Liver (tissue), 9 donors: Measurements from ENCODE around the gene TERC. TPM values are rescaled to one million over a fixed set of nuclear protein-coding genes. Genes with fewer than 3 reads are reported as not detected.

Experiments
- DNase-seq: peaks from one replicate; pipeline ENCODE4 v3.0.0-alpha.2; 2017; ENCODE audit warnings: low spot score
- H3K27ac ChIP-seq, 2 donors: one replicate each; pipeline ENCODE4 v1.7.0; 2013; ENCODE audit warnings: inconsistent platforms in 2 of 2, low read length in 2 of 2, control low read depth in 1 of 2, low read depth in 1 of 2, mild to moderate bottlenecking in 1 of 2
- H3K27me3 ChIP-seq, 4 donors: one replicate each; pipeline versions ENCODE4 v1.6.1 to v1.7.0; 2013; ENCODE audit warnings: low read length in 3 of 4, inconsistent platforms in 1 of 4, mild to moderate bottlenecking in 1 of 4, moderate library complexity in 1 of 4; ENCODE audit not compliant: control insufficient read depth in 4 of 4, insufficient read depth in 4 of 4
- H3K36me3 ChIP-seq, 4 donors: one replicate each; pipeline versions ENCODE4 v1.6.1 to v1.7.0; 2013; ENCODE audit warnings: low read length in 3 of 4, mild to moderate bottlenecking in 3 of 4, low read depth in 1 of 4, moderate library complexity in 1 of 4; ENCODE audit not compliant: control insufficient read depth in 4 of 4, insufficient read depth in 3 of 4
- H3K4me1 ChIP-seq, 4 donors: one replicate each; pipeline versions ENCODE4 v1.6.1 to v1.7.0; 2013; ENCODE audit warnings: low read length in 3 of 4, mild to moderate bottlenecking in 3 of 4, moderate library complexity in 1 of 4; ENCODE audit not compliant: control insufficient read depth in 4 of 4, insufficient read depth in 4 of 4
- H3K4me3 ChIP-seq, 3 donors: one replicate each; pipeline versions ENCODE4 v1.6.1 to v1.7.0; 2013; ENCODE audit warnings: low read length in 3 of 3, control low read depth in 1 of 3, low read depth in 1 of 3, mild to moderate bottlenecking in 1 of 3
- H3K9ac ChIP-seq, 2 donors: one replicate each; pipeline ENCODE4 v1.7.0; 2013; ENCODE audit warnings: low read length in 2 of 2, mild to moderate bottlenecking in 2 of 2, moderate library complexity in 2 of 2, control low read depth in 1 of 2, low read depth in 1 of 2
- H3K9me3 ChIP-seq, 4 donors: one replicate each; pipeline versions ENCODE4 v1.6.1 to v1.7.0; 2013; ENCODE audit warnings: low read length in 3 of 4; ENCODE audit not compliant: control insufficient read depth in 4 of 4
- EGR1 ChIP-seq, 2 donors: IDR thresholded peaks; 2 replicates each; pipeline ENCODE4 v1.6.1; 2016 to 2018; ENCODE audit warnings: antibody characterized with exemption in 2 of 2, low read depth in 2 of 2
- FOXA1 ChIP-seq: IDR thresholded peaks from 2 replicates; pipeline ENCODE4 v1.6.1; 2016; ENCODE audit warnings: antibody characterized with exemption
- HNF4A ChIP-seq, 2 donors: conservative IDR thresholded peaks; 2 replicates each; pipeline ENCODE4 v1.6.1; 2016; ENCODE audit warnings: antibody characterized with exemption in 2 of 2, mild to moderate bottlenecking in 2 of 2
- HNF4G ChIP-seq: IDR thresholded peaks from 2 replicates; pipeline ENCODE4 v1.6.1; 2016; ENCODE audit warnings: antibody characterized with exemption
- RXRA ChIP-seq, 2 donors: IDR thresholded peaks; 2 replicates each; pipeline ENCODE4 v1.6.1; 2017 to 2018; ENCODE audit warnings: antibody characterized with exemption in 2 of 2, mild to moderate bottlenecking in 1 of 2
- TAF1 ChIP-seq: conservative IDR thresholded peaks from 2 replicates; pipeline ENCODE4 v1.6.1; 2016; ENCODE audit warnings: antibody characterized with exemption, mild to moderate bottlenecking
- YY1 ChIP-seq: IDR thresholded peaks from 2 replicates; pipeline ENCODE4 v1.6.1; 2016; ENCODE audit warnings: antibody characterized with exemption, mild to moderate bottlenecking
- ZBTB33 ChIP-seq: IDR thresholded peaks from 2 replicates; pipeline ENCODE4 v1.6.1; 2016; ENCODE audit warnings: antibody characterized with exemption
- WGBS: extraction: QIAGEN DNeasy Blood & Tissue Kit; methylation state at CpG from one replicate; pipeline ENCODE4 v1.1.7; 2013; 5-methylcytosine and 5-hydroxymethylcytosine counted together
- polyA plus RNA-seq, 2 donors: library from polyadenylated mRNA; stranded (reverse) in 1 of 2; unstranded in 1 of 2; fragments of 200-250 nt in 1 of 2; fragments of >200 nt in 1 of 2; fragmentation: Nextera tagmentation in 1 of 2; extraction: Ambion mirVana in 1 of 2; gene quantifications; one replicate each; pipeline versions ENCODE4 v1.2.1 to v1.2.3, GENCODE V29; 2013 to 2015
- total RNA-seq, 2 donors: library from RNA; depleted of rRNA; stranded (reverse); fragments of >200 nt; gene quantifications; one replicate each; pipeline ENCODE4 v1.2.3, GENCODE V29; 2014
- TF ChIP-seq, protein P1 (sequence below): fragments of 150-350 bp; IDR thresholded peaks from 2 replicates; pipeline ENCODE4 v1.5.1; 2017; ENCODE audit warnings: improper control_type of control experiment, low read depth, low read length; ENCODE audit not compliant: missing input control
- TF ChIP-seq, protein P2 (sequence below): IDR thresholded peaks from 2 replicates; pipeline ENCODE4 v1.6.1; 2016; ENCODE audit warnings: antibody characterized with exemption, mild to moderate bottlenecking
- TF ChIP-seq, protein P3 (sequence below): IDR thresholded peaks from 2 replicates; pipeline ENCODE4 v1.6.1; 2016; ENCODE audit warnings: antibody characterized with exemption
- TF ChIP-seq, protein P4 (sequence below): IDR thresholded peaks from 2 replicates; pipeline ENCODE4 v1.6.1; 2016; ENCODE audit warnings: antibody characterized with exemption
- donor health status: healthy.
- donor health status: healthy.
- donor health status: healthy.
- donor health status: healthy.
- donor health status: healthy.

The TERC gene
- total and polyA plus RNA-seq, 4 donors: 0.85 to 207 (median 55.1) TPM; not detected in 1

- 88% methylated on average over 4 of the region's 4 CpGs for WGBS
Observed at GRCh38 chr3:169760479-169760878, 4.4 kb downstream of the TERC start.

More at GRCh38 chr3:169760479-169760878, 4.4 kb downstream of the TERC start:
- H3K9me3 ChIP-seq: no peaks in the 10 kb centered on the region
- no peak overlapping the region for H3K4me3 ChIP-seq
- TF ChIP-seq YY1 (no peak), HNF4G (no peak), FOXA1 (no peak), TAF1 (no peak), RXRA (IDR thresholded peaks at IDR 0.05) (no peak), HNF4A (conservative IDR thresholded peaks at IDR 0.05) (no peak), EGR1 (IDR thresholded peaks at IDR 0.05; ENCODE audit: low read depth in 2 of 2) (no peak), ZBTB33 (no peak)
- TF ChIP-seq, protein P1, sequence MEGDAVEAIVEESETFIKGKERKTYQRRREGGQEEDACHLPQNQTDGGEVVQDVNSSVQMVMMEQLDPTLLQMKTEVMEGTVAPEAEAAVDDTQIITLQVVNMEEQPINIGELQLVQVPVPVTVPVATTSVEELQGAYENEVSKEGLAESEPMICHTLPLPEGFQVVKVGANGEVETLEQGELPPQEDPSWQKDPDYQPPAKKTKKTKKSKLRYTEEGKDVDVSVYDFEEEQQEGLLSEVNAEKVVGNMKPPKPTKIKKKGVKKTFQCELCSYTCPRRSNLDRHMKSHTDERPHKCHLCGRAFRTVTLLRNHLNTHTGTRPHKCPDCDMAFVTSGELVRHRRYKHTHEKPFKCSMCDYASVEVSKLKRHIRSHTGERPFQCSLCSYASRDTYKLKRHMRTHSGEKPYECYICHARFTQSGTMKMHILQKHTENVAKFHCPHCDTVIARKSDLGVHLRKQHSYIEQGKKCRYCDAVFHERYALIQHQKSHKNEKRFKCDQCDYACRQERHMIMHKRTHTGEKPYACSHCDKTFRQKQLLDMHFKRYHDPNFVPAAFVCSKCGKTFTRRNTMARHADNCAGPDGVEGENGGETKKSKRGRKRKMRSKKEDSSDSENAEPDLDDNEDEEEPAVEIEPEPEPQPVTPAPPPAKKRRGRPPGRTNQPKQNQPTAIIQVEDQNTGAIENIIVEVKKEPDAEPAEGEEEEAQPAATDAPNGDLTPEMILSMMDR: no peak
- TF ChIP-seq, protein P2, sequence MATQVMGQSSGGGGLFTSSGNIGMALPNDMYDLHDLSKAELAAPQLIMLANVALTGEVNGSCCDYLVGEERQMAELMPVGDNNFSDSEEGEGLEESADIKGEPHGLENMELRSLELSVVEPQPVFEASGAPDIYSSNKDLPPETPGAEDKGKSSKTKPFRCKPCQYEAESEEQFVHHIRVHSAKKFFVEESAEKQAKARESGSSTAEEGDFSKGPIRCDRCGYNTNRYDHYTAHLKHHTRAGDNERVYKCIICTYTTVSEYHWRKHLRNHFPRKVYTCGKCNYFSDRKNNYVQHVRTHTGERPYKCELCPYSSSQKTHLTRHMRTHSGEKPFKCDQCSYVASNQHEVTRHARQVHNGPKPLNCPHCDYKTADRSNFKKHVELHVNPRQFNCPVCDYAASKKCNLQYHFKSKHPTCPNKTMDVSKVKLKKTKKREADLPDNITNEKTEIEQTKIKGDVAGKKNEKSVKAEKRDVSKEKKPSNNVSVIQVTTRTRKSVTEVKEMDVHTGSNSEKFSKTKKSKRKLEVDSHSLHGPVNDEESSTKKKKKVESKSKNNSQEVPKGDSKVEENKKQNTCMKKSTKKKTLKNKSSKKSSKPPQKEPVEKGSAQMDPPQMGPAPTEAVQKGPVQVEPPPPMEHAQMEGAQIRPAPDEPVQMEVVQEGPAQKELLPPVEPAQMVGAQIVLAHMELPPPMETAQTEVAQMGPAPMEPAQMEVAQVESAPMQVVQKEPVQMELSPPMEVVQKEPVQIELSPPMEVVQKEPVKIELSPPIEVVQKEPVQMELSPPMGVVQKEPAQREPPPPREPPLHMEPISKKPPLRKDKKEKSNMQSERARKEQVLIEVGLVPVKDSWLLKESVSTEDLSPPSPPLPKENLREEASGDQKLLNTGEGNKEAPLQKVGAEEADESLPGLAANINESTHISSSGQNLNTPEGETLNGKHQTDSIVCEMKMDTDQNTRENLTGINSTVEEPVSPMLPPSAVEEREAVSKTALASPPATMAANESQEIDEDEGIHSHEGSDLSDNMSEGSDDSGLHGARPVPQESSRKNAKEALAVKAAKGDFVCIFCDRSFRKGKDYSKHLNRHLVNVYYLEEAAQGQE: no peak
- TF ChIP-seq, protein P3, sequence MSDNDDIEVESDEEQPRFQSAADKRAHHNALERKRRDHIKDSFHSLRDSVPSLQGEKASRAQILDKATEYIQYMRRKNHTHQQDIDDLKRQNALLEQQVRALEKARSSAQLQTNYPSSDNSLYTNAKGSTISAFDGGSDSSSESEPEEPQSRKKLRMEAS: no peak
- TF ChIP-seq, protein P4, sequence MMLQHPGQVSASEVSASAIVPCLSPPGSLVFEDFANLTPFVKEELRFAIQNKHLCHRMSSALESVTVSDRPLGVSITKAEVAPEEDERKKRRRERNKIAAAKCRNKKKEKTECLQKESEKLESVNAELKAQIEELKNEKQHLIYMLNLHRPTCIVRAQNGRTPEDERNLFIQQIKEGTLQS: no peak
- H3K4me1 ChIP-seq: peaks cover 0 to 7% (median under 1%) of the 10 kb centered on the region in 4 donors
- H3K36me3 ChIP-seq: no peaks in the 10 kb centered on the region
- peaks cover 0 to 6% (median 0%) of the 10 kb centered on the region in 4 donors for H3K27me3 ChIP-seq
- H3K27ac ChIP-seq: no peak overlapping the region
- no peak for DNase-seq
- H3K9ac ChIP-seq: no peak overlapping the region
